NCI-H82 (cell line): Measurements from ENCODE around the gene FN3KRP.

Experiments used
- DNase-seq: peaks from one replicate; lab custom pipeline; 2025; lab: John Stamatoyannopoulos, UW

Gene FN3KRP

GRCh38 chr17:82687871-82688270 is 28.6 kb upstream of the FN3KRP start:
- DNase-seq: no peak

- DNase-seq: no peak
These were observed 27.4 kb upstream of the FN3KRP start for GRCh38 chr17:82689077-82689476.

GRCh38 chr17:82690786-82691489 is 25.6 kb upstream of the FN3KRP start:
- peak; percentile 63 for DNase-seq

- DNase-seq: no peak
These were observed 24.8 kb upstream of the FN3KRP start for GRCh38 chr17:82691714-82692113.

- DNase-seq: no peak
These were observed 24.2 kb upstream of the FN3KRP start for GRCh38 chr17:82692268-82692667.

- DNase-seq: no peak
These were observed 23.2 kb upstream of the FN3KRP start for GRCh38 chr17:82693168-82693867.

GRCh38 chr17:82694647-82695046 is 21.9 kb upstream of the FN3KRP start:
- no peak for DNase-seq

GRCh38 chr17:82696259-82696658 is 20.2 kb upstream of the FN3KRP start:
- DNase-seq: no peak

GRCh38 chr17:82696916-82697807 is 19.3 kb upstream of the FN3KRP start:
- no peak for DNase-seq

GRCh38 chr17:82697808-82698064 is 18.8 kb upstream of the FN3KRP start:
- DNase-seq: no peak

GRCh38 chr17:82698065-82698973 is 18.2 kb upstream of the FN3KRP start, which contains the start of gene RAB40B:
Gene RAB40B (minus strand): TSS chr17:82698698. CDS start chr17:82698596, 102 bp downstream.
- peak; percentile 99 for DNase-seq

GRCh38 chr17:82698974-82699442 is 17.5 kb upstream of the FN3KRP start:
- DNase-seq: peak; percentile 67

GRCh38 chr17:82699551-82699950 is 17.0 kb upstream of the FN3KRP start:
- no peak for DNase-seq

- DNase-seq: no peak
These were observed 14.1 kb upstream of the FN3KRP start for GRCh38 chr17:82702231-82702927.

GRCh38 chr17:82703036-82703745 is 13.3 kb upstream of the FN3KRP start:
- no peak for DNase-seq

GRCh38 chr17:82703935-82704865 is 12.3 kb upstream of the FN3KRP start:
- no peak for DNase-seq

GRCh38 chr17:82704886-82705285 is 11.6 kb upstream of the FN3KRP start:
- DNase-seq: no peak

GRCh38 chr17:82705756-82706155 is 10.8 kb upstream of the FN3KRP start:
- no peak for DNase-seq

GRCh38 chr17:82709024-82709675 is 7.4 kb upstream of the FN3KRP start:
- DNase-seq: no peak
